Measurements from ENCODE around the gene CEP295NL. TPM values are rescaled to one million over a fixed set of nuclear protein-coding genes. Genes with fewer than 3 reads are reported as not detected.
"Not testable (repeated sequence)": the region's sequence is repeated elsewhere in the genome, so short reads cannot be mapped to it uniquely, and the experiment has no call there.

CEP295NL gene
- total RNA-seq, 4 donors from 2014 or later: 1.1 to 45.4 (median 9.1) TPM

GRCh38 chr17:78912082-78912481, 9.1 kb upstream of the CEP295NL start:
- no peak overlapping the region for H3K27ac ChIP-seq
- H3K36me3 ChIP-seq: no peaks in the 10 kb centered on the region
- no peak for TF ChIP-seq CTCF (IDR thresholded peaks at IDR 0.05)
- no peak for TF ChIP-seq POLR2A (IDR thresholded peaks at IDR 0.05)
- no peak for DNase-seq
- H3K4me1 ChIP-seq: peaks cover 0 to 20% (median 0%) of the 10 kb centered on the region in 4 donors
- no peak overlapping the region for H3K4me3 ChIP-seq
- H3K9me3 ChIP-seq: no peaks in the 10 kb centered on the region
- no peaks in the 10 kb centered on the region for H3K27me3 ChIP-seq

- H3K27ac ChIP-seq, DNase-seq, H3K4me3 ChIP-seq, H3K27me3 ChIP-seq, H3K9me3 ChIP-seq, H3K36me3 ChIP-seq: not testable (repeated sequence)
- H3K4me1 ChIP-seq: peaks cover 0 to 17% (median 0%) of the 10 kb centered on the region in 4 donors
These were observed 8.5 kb upstream of the CEP295NL start for GRCh38 chr17:78911543-78911942.

- H3K9me3 ChIP-seq: no peaks in the 10 kb centered on the region
- H3K4me1 ChIP-seq: peaks cover 0 to 9% (median 0%) of the 10 kb centered on the region in 4 donors
- TF ChIP-seq CTCF (IDR thresholded peaks at IDR 0.05) (no peak), POLR2A (IDR thresholded peaks at IDR 0.05) (no peak)
- no peak overlapping the region for H3K4me3 ChIP-seq
- no peak overlapping the region for H3K27ac ChIP-seq
- H3K27me3 ChIP-seq: no peaks in the 10 kb centered on the region
- H3K36me3 ChIP-seq: no peaks in the 10 kb centered on the region
- no peak for DNase-seq
These were observed 7.7 kb upstream of the CEP295NL start for GRCh38 chr17:78910497-78911284.

GRCh38 chr17:78908426-78908825, 5.4 kb upstream of the CEP295NL start:
- H3K4me1 ChIP-seq: no peaks in the 10 kb centered on the region
- no peak overlapping the region for H3K27ac ChIP-seq

GRCh38 chr17:78905541-78905940, 2.5 kb upstream of the CEP295NL start:
- Histone ChIP-seq H3K36me3 (no peaks in the 10 kb centered on the region), H3K4me1 (no peaks in the 10 kb centered on the region), H3K9me3 (no peaks in the 10 kb centered on the region), H3K27ac (no peak overlapping the region), H3K27me3 (no peaks in the 10 kb centered on the region), H3K4me3 (no peak overlapping the region)
- no peak for DNase-seq
- TF ChIP-seq POLR2A (IDR thresholded peaks at IDR 0.05): no peak

More at GRCh38 chr17:78908426-78908825, 5.4 kb upstream of the CEP295NL start:
- TF ChIP-seq POLR2A (IDR thresholded peaks at IDR 0.05) (no peak), CTCF (IDR thresholded peaks at IDR 0.05) (no peak)
- Histone ChIP-seq H3K4me3 (no peak overlapping the region), H3K27me3 (no peaks in the 10 kb centered on the region), H3K36me3 (no peaks in the 10 kb centered on the region), H3K9me3 (no peaks in the 10 kb centered on the region)
- DNase-seq: no peak

GRCh38 chr17:78905116-78905515, 2.1 kb upstream of the CEP295NL start:
- Histone ChIP-seq H3K27ac (no peak overlapping the region), H3K4me1 (no peaks in the 10 kb centered on the region), H3K4me3 (no peak overlapping the region), H3K36me3 (no peaks in the 10 kb centered on the region), H3K27me3 (no peaks in the 10 kb centered on the region), H3K9me3 (no peaks in the 10 kb centered on the region)
- TF ChIP-seq POLR2A (IDR thresholded peaks at IDR 0.05) (no peak), CTCF (IDR thresholded peaks at IDR 0.05) (no peak)
- DNase-seq: no peak

All from Peyer's patch (tissue), 4 donors.